Inflammatory macrophage (primary cell): ENCODE results near the gene RASSF8.
"Not testable (repeated sequence)": the region's sequence is repeated elsewhere in the genome, so short reads cannot be mapped to it uniquely, and the experiment has no call there.

Source experiments
- DNase-seq, 2 donors: peaks; one replicate each; pipeline ENCODE4 v3.0.0-alpha.2; 2020 to 2022

Gene RASSF8

GRCh38 chr12:26030371-26030770, 71.9 kb downstream of the RASSF8 start:
- DNase-seq: no peak

- DNase-seq: no peak
Measured at GRCh38 chr12:26031318-26031717, 72.8 kb downstream of the RASSF8 start.

DNA sequence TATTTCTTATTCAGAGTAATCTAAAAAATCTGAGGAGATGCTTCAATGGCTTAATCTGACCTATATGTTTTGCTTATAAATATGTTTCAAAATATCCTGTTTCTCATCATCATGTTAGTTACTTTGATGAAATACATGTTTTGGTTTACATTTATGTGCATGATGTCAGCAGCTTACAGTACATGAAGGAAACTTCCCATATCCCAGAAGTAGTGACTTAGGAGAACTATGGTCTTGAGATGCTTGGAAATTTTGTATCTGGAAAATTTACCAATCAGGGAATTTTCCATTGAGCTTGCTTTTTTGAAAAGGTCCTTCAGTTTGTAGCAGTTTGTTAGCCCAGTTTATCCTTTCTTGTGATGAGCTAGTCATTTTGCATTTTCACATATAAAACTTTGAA, 73.3 kb downstream of the RASSF8 start:
- DNase-seq: peak in 1 of 2 donors; percentile 23

GRCh38 chr12:26032290-26032689, 73.8 kb downstream of the RASSF8 start:
- DNase-seq: peak; percentile 10 to 42

GRCh38 chr12:26032719-26033241, 74.3 kb downstream of the RASSF8 start:
- no peak for DNase-seq

GRCh38 chr12:26034371-26035142, 76.1 kb downstream of the RASSF8 start:
- DNase-seq: no peak

- DNase-seq: no peak
Measured at GRCh38 chr12:26036877-26037276, 78.4 kb downstream of the RASSF8 start.

DNA sequence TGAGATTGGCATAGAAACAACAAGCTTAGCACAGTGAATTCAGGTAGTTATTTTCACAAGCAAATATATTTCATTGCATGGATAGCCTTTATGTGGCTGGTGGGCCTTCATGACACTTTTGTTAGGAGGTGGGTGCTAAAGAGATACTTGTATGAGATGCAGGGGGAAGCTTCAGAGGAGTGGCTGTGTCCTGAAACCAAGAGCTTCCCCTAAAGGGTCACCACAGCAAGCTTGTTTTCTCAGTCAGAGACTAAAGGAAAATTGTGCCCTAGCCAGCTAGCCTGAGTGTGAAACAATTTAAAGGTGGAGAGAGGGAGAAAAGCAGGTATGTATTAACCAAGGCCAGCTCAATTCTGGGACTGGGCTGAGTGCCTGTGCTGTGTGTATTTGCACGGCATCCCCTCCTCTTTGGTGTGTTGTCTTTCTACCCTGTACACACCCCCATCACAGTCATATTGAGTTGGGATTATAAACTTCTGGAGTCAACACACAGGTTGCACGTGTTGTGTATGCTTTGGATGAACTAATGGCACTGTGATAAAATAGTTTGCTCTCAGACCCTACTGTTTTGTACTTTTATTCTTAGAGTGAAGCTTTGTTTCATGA, 79.2 kb downstream of the RASSF8 start:
- no peak for DNase-seq

GRCh38 chr12:26042645-26043044, 84.2 kb downstream of the RASSF8 start:
- DNase-seq: no peak

DNA sequence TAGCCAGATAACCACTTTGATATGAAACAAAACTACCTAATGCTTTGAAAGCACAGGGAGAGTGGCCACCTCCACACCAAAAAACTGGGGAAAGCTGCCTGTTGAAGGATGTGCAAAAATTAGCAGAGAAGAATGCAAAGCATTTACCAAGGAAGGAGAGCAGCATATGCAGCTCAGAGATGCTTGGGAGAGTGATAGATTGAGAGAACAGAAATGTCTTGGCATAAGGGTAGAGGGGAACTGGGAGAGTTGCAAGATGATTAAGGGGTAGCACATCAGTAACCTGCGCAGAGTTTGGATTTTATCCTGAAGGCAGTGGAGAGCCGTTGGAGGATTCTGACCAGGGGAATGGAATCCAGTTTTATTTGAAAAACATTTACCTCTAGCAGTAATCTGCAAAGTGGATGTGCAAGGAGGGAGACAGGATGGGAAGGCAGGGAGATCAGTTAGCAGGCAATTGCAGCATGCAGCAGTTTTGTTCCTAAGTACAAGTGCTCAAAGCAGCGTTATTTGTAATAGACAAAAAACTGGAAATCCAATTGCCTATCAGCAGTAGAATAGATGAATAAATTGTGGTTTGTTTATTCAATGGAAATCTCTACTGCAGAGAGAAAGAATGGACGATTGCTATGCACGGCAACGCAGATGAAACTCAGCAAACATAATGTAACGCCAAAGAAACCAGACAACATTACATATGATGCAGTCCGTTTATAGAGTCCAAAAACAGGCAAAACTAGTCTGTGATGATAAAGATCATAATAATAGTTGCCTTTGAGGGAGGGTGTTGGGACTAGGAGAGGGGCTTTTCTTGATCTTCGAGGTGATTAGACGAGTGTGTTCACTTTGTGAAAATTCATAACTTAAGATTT, 84.9 kb downstream of the RASSF8 start:
- DNase-seq: no peak

DNA sequence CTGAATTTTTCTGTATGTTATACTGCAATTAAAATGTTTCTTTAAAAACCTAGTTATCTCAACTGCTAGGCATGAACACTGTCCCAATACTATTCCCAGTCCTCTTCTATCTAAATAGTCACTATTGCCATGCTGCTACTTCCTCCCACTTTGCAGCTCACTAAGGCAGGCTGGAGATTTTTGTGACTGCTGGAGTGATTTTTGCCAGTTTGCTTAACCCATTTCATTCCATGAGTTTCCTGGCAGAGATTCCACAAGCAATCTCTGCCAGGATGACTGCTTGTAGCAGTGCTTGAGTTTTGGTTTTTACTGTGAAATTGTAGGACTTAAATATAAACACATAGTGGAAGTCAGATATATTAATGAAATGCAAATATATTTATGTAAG, 85.5 kb downstream of the RASSF8 start:
- no peak for DNase-seq

- no peak for DNase-seq
Measured at GRCh38 chr12:26044592-26044991, 86.1 kb downstream of the RASSF8 start.

GRCh38 chr12:26046203-26046602, 87.7 kb downstream of the RASSF8 start:
- DNase-seq: no peak

- DNase-seq: no peak
Measured at GRCh38 chr12:26046906-26047305, 88.4 kb downstream of the RASSF8 start.

DNA sequence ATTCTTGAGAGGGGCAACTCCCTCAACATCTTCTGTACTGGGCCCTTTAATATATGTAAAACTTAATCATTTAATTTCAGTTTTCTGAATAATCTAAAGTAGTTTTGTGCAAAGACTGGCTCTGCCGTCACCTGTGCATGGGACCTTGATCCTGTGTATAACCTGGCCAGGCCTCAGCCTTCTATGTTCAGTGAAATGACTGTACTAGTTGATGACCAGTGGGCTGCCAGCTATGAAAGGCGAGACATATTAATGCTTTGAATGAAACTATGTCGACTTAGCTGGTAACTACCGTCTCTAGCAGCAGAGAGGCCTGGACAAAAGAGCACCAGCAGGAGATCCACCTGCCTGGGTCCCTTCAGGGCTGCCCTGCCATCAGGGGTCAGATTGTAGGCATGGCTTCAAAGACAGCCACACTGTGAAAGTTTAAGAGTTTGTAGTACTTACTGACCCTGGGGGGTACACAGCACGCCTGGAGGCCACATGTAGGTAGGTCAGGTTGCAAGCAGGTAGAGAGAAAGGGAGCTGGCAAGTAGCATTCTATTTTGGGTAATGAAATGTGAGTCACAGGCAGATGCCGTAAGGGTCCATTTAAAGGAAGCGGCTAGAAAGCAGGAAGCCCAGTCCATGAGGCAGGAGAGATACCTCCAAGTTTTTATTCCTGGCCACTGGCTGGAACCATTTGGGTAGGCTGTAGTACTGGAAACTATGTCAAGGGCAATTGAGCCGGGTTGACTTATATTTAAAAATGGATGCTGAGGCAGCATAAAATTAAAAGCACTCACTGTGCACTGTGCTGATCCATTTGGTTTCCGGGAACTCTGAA, 89.1 kb downstream of the RASSF8 start:
- DNase-seq: no peak

DNA sequence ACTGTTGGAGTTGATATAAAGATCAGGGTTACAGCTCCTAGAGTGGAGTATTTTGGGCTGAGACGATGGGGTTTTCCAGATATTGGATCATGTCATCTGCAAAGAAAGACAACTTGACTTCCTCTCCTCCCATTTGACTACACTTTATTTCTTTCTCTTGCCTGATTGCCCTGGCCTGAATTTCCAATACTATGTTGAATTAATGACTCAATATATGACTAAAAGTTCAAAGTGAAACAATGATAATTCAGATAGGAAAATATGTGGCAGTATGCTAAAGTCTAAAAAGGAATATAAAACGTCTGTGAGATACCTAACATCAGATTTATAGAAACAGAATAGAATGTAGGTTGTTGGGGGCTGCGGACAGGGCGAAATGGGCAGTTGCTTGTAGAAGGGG, 94.2 kb downstream of the RASSF8 start:
- no peak for DNase-seq

- no peak for DNase-seq
Measured at GRCh38 chr12:26054383-26054782, 95.9 kb downstream of the RASSF8 start.

GRCh38 chr12:26055087-26055486, 96.6 kb downstream of the RASSF8 start:
- DNase-seq: no peak

DNA sequence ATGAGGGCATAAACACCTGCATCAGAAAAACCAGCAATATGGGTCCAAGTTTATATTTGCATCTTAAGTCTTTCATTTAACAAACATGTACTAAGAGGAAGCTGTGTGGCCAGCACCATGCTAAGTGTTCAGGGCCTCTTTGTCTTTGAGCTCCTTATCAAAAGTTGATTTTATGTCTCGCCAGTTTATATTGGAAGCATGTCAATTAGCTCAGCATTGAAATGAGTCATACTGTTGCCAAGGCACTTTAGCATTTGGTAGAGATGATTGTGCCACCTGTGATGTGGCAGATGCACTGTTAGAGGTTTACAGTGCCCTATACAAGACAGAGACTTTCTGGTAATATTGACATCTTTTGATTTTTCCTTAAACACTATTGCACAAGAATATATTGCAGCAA, 97.9 kb downstream of the RASSF8 start:
- no peak for DNase-seq

DNA sequence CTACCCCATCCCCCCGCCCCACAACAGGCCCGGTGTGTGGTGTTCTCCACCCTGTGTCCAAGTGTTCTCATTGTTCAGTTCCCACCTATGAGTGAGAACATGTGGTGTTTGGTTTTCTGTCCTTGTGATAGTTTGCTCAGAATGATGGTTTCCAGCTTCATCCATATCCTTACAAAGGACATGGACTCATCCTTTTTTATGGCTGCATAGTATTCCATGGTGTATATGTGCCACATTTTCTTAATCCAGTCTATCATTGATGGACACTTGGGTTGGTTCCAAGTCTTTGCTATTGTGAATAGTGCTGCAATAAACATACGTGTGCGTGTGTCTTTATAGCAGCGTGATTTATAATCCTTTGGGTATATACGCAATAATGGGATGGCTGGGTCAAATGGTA, 98.8 kb downstream of the RASSF8 start:
- not testable (repeated sequence) for DNase-seq

DNA sequence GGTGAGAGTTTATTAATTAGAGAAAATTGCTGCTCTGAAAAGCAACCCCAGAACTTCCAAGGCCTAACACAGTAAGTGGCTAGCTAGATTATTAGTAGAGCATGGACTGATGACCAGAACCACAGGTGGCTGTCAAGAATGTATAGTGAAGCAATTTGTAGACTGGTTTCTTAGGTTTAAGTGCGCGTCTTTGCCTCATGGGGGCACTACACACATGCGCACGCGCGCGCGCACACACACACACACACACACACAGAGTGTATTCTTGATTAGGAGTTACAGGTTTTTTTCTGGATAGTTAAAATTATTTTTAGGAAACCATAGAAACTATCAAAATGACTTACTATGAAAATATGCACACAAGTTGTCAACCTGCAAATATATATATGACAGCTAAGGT, 99.8 kb downstream of the RASSF8 start:
- no peak for DNase-seq

- no peak for DNase-seq
Measured at GRCh38 chr12:26058818-26059217, 100.3 kb downstream of the RASSF8 start.
